OCI-LY1 (cell line): ENCODE data around the gene F2RL2.

Experiments
- H2AFZ ChIP-seq: fragments of 200-600 bp; sonication (generic), shearing (Covaris generic); 2 replicates; pipeline ENCODE4 v1.6.0; 2014; ENCODE audit warnings: antibody characterized with exemption, mild to moderate bottlenecking, low read length
- H3F3A ChIP-seq: fragments of 200-600 bp; sonication (generic), shearing (Covaris generic); 2 replicates; pipeline ENCODE4 v1.6.0; 2014; ENCODE audit warnings: mild to moderate bottlenecking, antibody characterized with exemption, low read length, moderate library complexity; ENCODE audit not compliant: insufficient read depth
- H3K27ac ChIP-seq: fragments of 200-600 bp; sonication (generic); 2 replicates; pipeline ENCODE4 v1.5.1; 2014; ENCODE audit warnings: low read length, mixed run types, mild to moderate bottlenecking, low read depth; ENCODE audit not compliant: poor library complexity, severe bottlenecking
- H3K27me3 ChIP-seq: fragments of 200-600 bp; sonication (generic); 2 replicates; pipeline ENCODE4 v1.6.0; 2014; ENCODE audit warnings: antibody characterized with exemption, mild to moderate bottlenecking, low read length, moderate library complexity; ENCODE audit not compliant: insufficient read depth
- H3K36me3 ChIP-seq: fragments of 200-600 bp; sonication (generic); 2 replicates; pipeline ENCODE4 v1.6.1; 2014; ENCODE audit warnings: mild to moderate bottlenecking, antibody characterized with exemption, low read length, moderate library complexity, mixed read lengths; ENCODE audit not compliant: insufficient read depth
- H3K4me1 ChIP-seq: fragments of 200-600 bp; sonication (generic); 2 replicates; pipeline ENCODE4 v1.5.1; 2014; ENCODE audit warnings: mild to moderate bottlenecking, low read length, moderate library complexity; ENCODE audit not compliant: insufficient read depth, severe bottlenecking
- H3K4me2 ChIP-seq: fragments of 200-600 bp; sonication (generic), shearing (Covaris generic); 2 replicates; pipeline ENCODE4 v1.6.1; 2014; ENCODE audit warnings: low read length
- H3K4me3 ChIP-seq: fragments of 200-600 bp; sonication (generic); 2 replicates; pipeline ENCODE4 v1.5.1; 2014; ENCODE audit warnings: low read length, low read depth, mild to moderate bottlenecking, mixed read lengths; ENCODE audit not compliant: poor library complexity, severe bottlenecking
- H3K79me2 ChIP-seq: fragments of 200-600 bp; shearing (Covaris generic); 2 replicates; pipeline ENCODE4 v1.6.1; 2016; ENCODE audit warnings: mixed run types, low read length, mixed read lengths; ENCODE audit not compliant: insufficient read depth
- H3K9ac ChIP-seq: fragments of 200-600 bp; sonication (generic), shearing (Covaris generic); 2 replicates; pipeline ENCODE4 v1.6.1; 2014; ENCODE audit warnings: mild to moderate bottlenecking, low read length, mixed read lengths
- H3K9me2 ChIP-seq: fragments of 200-600 bp; sonication (generic), shearing (Covaris generic); 2 replicates; pipeline ENCODE4 v1.6.1; 2014; ENCODE audit warnings: low read depth, mild to moderate bottlenecking, low read length, mixed read lengths
- H3K9me3 ChIP-seq: fragments of 200-600 bp; shearing (Covaris generic); 2 replicates; pipeline ENCODE4 v1.6.1; 2014; ENCODE audit warnings: low read length, mixed read lengths
- H4K20me1 ChIP-seq: fragments of 200-600 bp; sonication (generic), shearing (Covaris generic); 2 replicates; pipeline ENCODE4 v1.6.0; 2016; ENCODE audit warnings: mild to moderate bottlenecking, low read length; ENCODE audit not compliant: insufficient read depth
- TF ChIP-seq, protein P1 (sequence below): fragments of 200-600 bp; sonication (generic), shearing (Covaris generic); IDR thresholded peaks from 2 replicates; pipeline ENCODE4 v1.5.1; 2017; ENCODE audit warnings: mild to moderate bottlenecking, antibody characterized with exemption, low read length, moderate library complexity, mixed read lengths

Gene F2RL2

DNA sequence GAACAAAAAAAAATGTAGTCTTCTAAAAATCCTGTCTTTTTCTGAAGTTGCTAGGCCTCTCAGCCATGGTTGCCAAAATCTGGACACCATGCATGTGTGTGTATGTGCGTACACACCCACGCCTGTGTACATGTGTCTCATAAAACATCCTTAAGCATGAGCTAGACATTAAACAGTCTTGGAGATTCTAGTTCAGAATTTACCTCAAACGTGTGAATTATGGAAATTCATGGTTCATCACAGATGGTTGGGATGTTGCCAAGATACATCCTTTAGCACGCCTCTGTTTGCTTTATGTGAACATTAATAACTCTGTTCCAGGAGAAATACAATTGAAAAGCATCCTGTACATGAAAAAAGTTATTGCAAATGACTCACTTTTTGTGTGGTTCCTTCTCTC is 53.0 kb downstream of the F2RL2 start:
- no peaks in the 10 kb centered on the region for H3F3A ChIP-seq
- no peak overlapping the region for H3K4me3 ChIP-seq
- H3K4me1 ChIP-seq: no peaks in the 10 kb centered on the region
- H3K4me2 ChIP-seq: no peak overlapping the region
- no peaks in the 10 kb centered on the region for H3K27me3 ChIP-seq
- TF ChIP-seq, protein P1, sequence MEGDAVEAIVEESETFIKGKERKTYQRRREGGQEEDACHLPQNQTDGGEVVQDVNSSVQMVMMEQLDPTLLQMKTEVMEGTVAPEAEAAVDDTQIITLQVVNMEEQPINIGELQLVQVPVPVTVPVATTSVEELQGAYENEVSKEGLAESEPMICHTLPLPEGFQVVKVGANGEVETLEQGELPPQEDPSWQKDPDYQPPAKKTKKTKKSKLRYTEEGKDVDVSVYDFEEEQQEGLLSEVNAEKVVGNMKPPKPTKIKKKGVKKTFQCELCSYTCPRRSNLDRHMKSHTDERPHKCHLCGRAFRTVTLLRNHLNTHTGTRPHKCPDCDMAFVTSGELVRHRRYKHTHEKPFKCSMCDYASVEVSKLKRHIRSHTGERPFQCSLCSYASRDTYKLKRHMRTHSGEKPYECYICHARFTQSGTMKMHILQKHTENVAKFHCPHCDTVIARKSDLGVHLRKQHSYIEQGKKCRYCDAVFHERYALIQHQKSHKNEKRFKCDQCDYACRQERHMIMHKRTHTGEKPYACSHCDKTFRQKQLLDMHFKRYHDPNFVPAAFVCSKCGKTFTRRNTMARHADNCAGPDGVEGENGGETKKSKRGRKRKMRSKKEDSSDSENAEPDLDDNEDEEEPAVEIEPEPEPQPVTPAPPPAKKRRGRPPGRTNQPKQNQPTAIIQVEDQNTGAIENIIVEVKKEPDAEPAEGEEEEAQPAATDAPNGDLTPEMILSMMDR: no peak
- H3K27ac ChIP-seq: no peak overlapping the region
- no peaks in the 10 kb centered on the region for H4K20me1 ChIP-seq
- no peaks in the 10 kb centered on the region for H3K9me3 ChIP-seq
- H2AFZ ChIP-seq: no peak overlapping the region
- no peaks in the 10 kb centered on the region for H3K79me2 ChIP-seq
- H3K36me3 ChIP-seq: no peaks in the 10 kb centered on the region
- H3K9me2 ChIP-seq: no peaks in the 10 kb centered on the region
- no peak overlapping the region for H3K9ac ChIP-seq
